SK-N-SH treated with all-trans-retinoic acid at 6 μM for 48 hours (cell line): Measurements from ENCODE around the gene NPTX1.

Source experiments
- ATAC-seq: fragments of 200-7000 bp; cut with Tn5 transposase; 3 replicates; pipeline ENCODE4 v1.9.1; 2020; ENCODE audit warnings: mild to moderate bottlenecking, moderate library complexity
- ARNTL ChIP-seq: fragments of 450-650 bp; formaldehyde crosslinking; IDR thresholded peaks from 2 replicates; pipeline ENCODE4 v1.5.0; 2020; ENCODE audit warnings: low read depth, mild to moderate bottlenecking, moderate library complexity, borderline replicate concordance
- BACH2 ChIP-seq: fragments of 250-450 bp; sonication (Bioruptor Pico); IDR thresholded peaks from 2 replicates; pipeline ENCODE4 v1.9.0; 2021; ENCODE audit warnings: mild to moderate bottlenecking, borderline replicate concordance
- CREB5 ChIP-seq: fragments of 250-450 bp; sonication (Bioruptor Pico); IDR thresholded peaks from 2 replicates; pipeline ENCODE4 v1.5.1; 2020; ENCODE audit warnings: low read depth, mild to moderate bottlenecking, moderate library complexity
- CSDC2 ChIP-seq: fragments of 250-450 bp; sonication (Bioruptor Pico); IDR thresholded peaks from 2 replicates; pipeline ENCODE4 v1.5.0; 2020; ENCODE audit warnings: mild to moderate bottlenecking, moderate library complexity
- CSRNP3 ChIP-seq: fragments of 250-450 bp; sonication (Bioruptor Pico); IDR thresholded peaks from 2 replicates; pipeline ENCODE4 v1.5.1; 2021; ENCODE audit warnings: mild to moderate bottlenecking, moderate library complexity
- ESRRG ChIP-seq: fragments of 250-450 bp; sonication (Bioruptor Pico); IDR thresholded peaks from 2 replicates; pipeline ENCODE4 v1.6.1; 2021; ENCODE audit warnings: mild to moderate bottlenecking
- ISL1 ChIP-seq: fragments of 250-450 bp; sonication (Bioruptor Pico); IDR thresholded peaks from 2 replicates; pipeline ENCODE4 v2.1.2; 2022; ENCODE audit warnings: mild to moderate bottlenecking, moderate library complexity
- OSR1 ChIP-seq: fragments of 250-450 bp; sonication (Bioruptor Pico); IDR thresholded peaks from 2 replicates; pipeline ENCODE4 v1.8.0; 2022; ENCODE audit warnings: moderate library complexity, mild to moderate bottlenecking, inconsistent platforms
- PATZ1 ChIP-seq: fragments of 250-450 bp; sonication (Bioruptor Pico); IDR thresholded peaks from 2 replicates; pipeline ENCODE4 v1.8.0; 2020; ENCODE audit warnings: mild to moderate bottlenecking, moderate library complexity, borderline replicate concordance
- POU6F1 ChIP-seq: fragments of 250-450 bp; sonication (Bioruptor Pico); IDR thresholded peaks from 2 replicates; pipeline ENCODE4 v1.8.0; 2021; ENCODE audit warnings: low read depth, mild to moderate bottlenecking, moderate library complexity, borderline replicate concordance
- PPARA ChIP-seq: fragments of 250-450 bp; sonication (Bioruptor Pico); IDR thresholded peaks from 2 replicates; pipeline ENCODE4 v1.5.0; 2020; ENCODE audit warnings: mild to moderate bottlenecking, borderline replicate concordance
- RARB ChIP-seq: fragments of 250-450 bp; sonication (Bioruptor Pico); IDR thresholded peaks from 2 replicates; pipeline ENCODE4 v1.8.0; 2021; ENCODE audit warnings: mild to moderate bottlenecking, moderate library complexity
- SNAI2 ChIP-seq: fragments of 250-450 bp; sonication (Bioruptor Pico); IDR thresholded peaks from 2 replicates; pipeline ENCODE4 v1.5.0; 2020; ENCODE audit warnings: mild to moderate bottlenecking, moderate library complexity
- TCF4 ChIP-seq: fragments of 250-450 bp; sonication (Bioruptor Pico); IDR thresholded peaks from 2 replicates; pipeline ENCODE4 v1.8.0; 2021; ENCODE audit warnings: mild to moderate bottlenecking, moderate library complexity, borderline replicate concordance
- TOX ChIP-seq: fragments of 250-450 bp; sonication (Bioruptor Pico); IDR thresholded peaks from 2 replicates; pipeline ENCODE4 v1.8.0; 2021; ENCODE audit warnings: mild to moderate bottlenecking, moderate library complexity, borderline replicate concordance
- TSHZ2 ChIP-seq: fragments of 250-450 bp; sonication (Bioruptor Pico); IDR thresholded peaks from 2 replicates; pipeline ENCODE4 v1.5.0; 2020; ENCODE audit warnings: mild to moderate bottlenecking, moderate library complexity
- ZC3H10 ChIP-seq: fragments of 250-450 bp; sonication (Bioruptor Pico); IDR thresholded peaks from 2 replicates; pipeline ENCODE4 v1.5.1; 2021; ENCODE audit warnings: mild to moderate bottlenecking, moderate library complexity
- ZFP3 ChIP-seq: fragments of 250-450 bp; sonication (Bioruptor Pico); IDR thresholded peaks from 2 replicates; pipeline ENCODE4 v1.5.0; 2020; ENCODE audit warnings: mild to moderate bottlenecking, moderate library complexity
- ZFP30 ChIP-seq: fragments of 450-650 bp; formaldehyde crosslinking; IDR thresholded peaks from 2 replicates; pipeline ENCODE4 v1.5.0; 2022; ENCODE audit warnings: mild to moderate bottlenecking, moderate library complexity
- ZNF565 ChIP-seq: fragments of 450-650 bp; formaldehyde crosslinking; conservative IDR thresholded peaks from 2 replicates; pipeline ENCODE4 v1.5.0; 2020; ENCODE audit warnings: low read depth, mild to moderate bottlenecking, moderate library complexity
- ZNF70 ChIP-seq: fragments of 450-650 bp; formaldehyde crosslinking; IDR thresholded peaks from 2 replicates; pipeline ENCODE4 v1.5.0; 2020; ENCODE audit warnings: mild to moderate bottlenecking, moderate library complexity
- ZNF8 ChIP-seq: fragments of 450-650 bp; formaldehyde crosslinking; IDR thresholded peaks from 2 replicates; pipeline ENCODE4 v1.5.0; 2020; ENCODE audit warnings: mild to moderate bottlenecking, moderate library complexity

The NPTX1 gene

GRCh38 chr17:80504686-80505413 is 28.4 kb upstream of the NPTX1 start:
- ATAC-seq, result peak; percentile 58
- no peak for TF ChIP-seq POU6F1 (CRISPR knock-in tag)
- TF ChIP-seq PPARA, result no peak
- no peak for TF ChIP-seq ZFP3
- TF ChIP-seq ZNF8 (CRISPR knock-in tag), result no peak
- no peak for TF ChIP-seq SNAI2 (CRISPR knock-in tag)
- no peak for TF ChIP-seq OSR1 (CRISPR knock-in tag)
- no peak for TF ChIP-seq ZNF70
- no peak for TF ChIP-seq TCF4 (CRISPR knock-in tag)
- no peak for TF ChIP-seq CSRNP3 (CRISPR knock-in tag)
- TF ChIP-seq ZNF565 (CRISPR knock-in tag), result no peak

GRCh38 chr17:80503921-80504320 is 27.5 kb upstream of the NPTX1 start:
- ATAC-seq, result no peak
- TF ChIP-seq RARB (CRISPR knock-in tag) (no peak), OSR1 (CRISPR knock-in tag) (no peak), ISL1 (CRISPR knock-in tag) (no peak), CSDC2 (CRISPR knock-in tag) (no peak), TOX (CRISPR knock-in tag) (no peak), ZNF8 (CRISPR knock-in tag) (no peak), TSHZ2 (CRISPR knock-in tag) (no peak), ZFP30 (CRISPR knock-in tag) (no peak), ZNF70 (no peak), ZNF565 (CRISPR knock-in tag) (no peak), BACH2 (CRISPR knock-in tag) (no peak), SNAI2 (CRISPR knock-in tag) (no peak), ZC3H10 (CRISPR knock-in tag) (no peak), CSRNP3 (CRISPR knock-in tag) (no peak), ESRRG (CRISPR knock-in tag) (no peak), TCF4 (CRISPR knock-in tag) (no peak), PPARA (no peak), ZFP3 (no peak), CREB5 (no peak)

GRCh38 chr17:80503031-80503430 is 26.6 kb upstream of the NPTX1 start:
- TF ChIP-seq ZNF8 (CRISPR knock-in tag) (no peak), PATZ1 (CRISPR knock-in tag) (no peak), ZFP3 (no peak), ARNTL (CRISPR knock-in tag) (no peak), PPARA (no peak)
- ATAC-seq, result no peak
